GM23338 (cell line): ENCODE measurements around the gene ETV6. TPM values are rescaled to one million over a fixed set of nuclear protein-coding genes. Genes with fewer than 3 reads are reported as not detected.

Source experiments
- ATAC-seq: fragments of 200-7000 bp; cut with Tn5 transposase; 3 replicates; pipeline ENCODE4 v1.9.1; 2020
- DNase-seq: peaks from one replicate; pipeline ENCODE4 v3.0.0-alpha.2; 2015; ENCODE audit warnings: low spot score
- H2AFZ ChIP-seq: fragments of 200-600 bp; sonication (generic); 2 replicates; pipeline ENCODE4 v1.8.0; 2016; ENCODE audit warnings: antibody characterized with exemption, mild to moderate bottlenecking, moderate library complexity
- H3F3A ChIP-seq: fragments of 200-600 bp; sonication (generic); replicated peaks from 2 replicates; pipeline ENCODE4 v1.8.0; 2017; ENCODE audit warnings: antibody characterized with exemption, mixed run types, low read depth
- H3K27ac ChIP-seq: fragments of 200-600 bp; sonication (generic); 2 replicates; pipeline ENCODE4 v1.6.1; 2016; ENCODE audit warnings: low read depth
- H3K27me3 ChIP-seq: fragments of 200-600 bp; sonication (generic); 2 replicates; pipeline ENCODE4 v1.8.0; 2016; ENCODE audit warnings: mild to moderate bottlenecking, mixed run types, moderate library complexity; ENCODE audit not compliant: insufficient read depth
- H3K36me3 ChIP-seq: fragments of 200-600 bp; sonication (generic); 2 replicates; pipeline ENCODE4 v1.8.0; 2016; ENCODE audit warnings: mild to moderate bottlenecking; ENCODE audit not compliant: insufficient read depth
- H3K4me1 ChIP-seq: fragments of 200-600 bp; sonication (generic); 2 replicates; pipeline ENCODE4 v1.8.0; 2016; ENCODE audit warnings: mild to moderate bottlenecking, moderate library complexity; ENCODE audit not compliant: insufficient read depth
- H3K4me2 ChIP-seq: fragments of 200-600 bp; sonication (generic); 2 replicates; pipeline ENCODE4 v1.7.1; 2017; ENCODE audit warnings: mixed run types
- H3K4me3 ChIP-seq: fragments of 200-600 bp; sonication (generic); 2 replicates; pipeline ENCODE4 v1.6.1; 2016; ENCODE audit warnings: mixed run types
- H3K79me2 ChIP-seq: fragments of 200-600 bp; sonication (generic); replicated peaks from 2 replicates; pipeline ENCODE4 v1.8.0; 2017; ENCODE audit warnings: mild to moderate bottlenecking; ENCODE audit not compliant: insufficient read depth
- H3K9me2 ChIP-seq: fragments of 200-600 bp; sonication (generic); 2 replicates; pipeline ENCODE4 v1.8.0; 2017; ENCODE audit not compliant: insufficient read depth
- H4K20me1 ChIP-seq: fragments of 200-600 bp; sonication (generic); replicated peaks from 2 replicates; pipeline ENCODE4 v1.8.0; 2017; ENCODE audit warnings: mild to moderate bottlenecking; ENCODE audit not compliant: insufficient read depth
- H3K27ac Mint-ChIP-seq: 2 replicates; pipeline ENCODE4 v1.8.0; 2020; ENCODE audit warnings: inconsistent platforms, mild to moderate bottlenecking, moderate library complexity, mixed read lengths
- H3K27me3 Mint-ChIP-seq: 3 replicates; pipeline ENCODE4 v1.8.0; 2022; ENCODE audit warnings: low read depth, mild to moderate bottlenecking, moderate library complexity, mixed read lengths, inconsistent platforms; ENCODE audit not compliant: insufficient read depth, poor library complexity
- H3K36me3 Mint-ChIP-seq: 3 replicates; pipeline ENCODE4 v1.8.0; 2021; ENCODE audit warnings: low read depth, mild to moderate bottlenecking, inconsistent platforms, moderate library complexity, mixed read lengths
- H3K4me1 Mint-ChIP-seq: 3 replicates; pipeline ENCODE4 v1.8.0; 2020; ENCODE audit warnings: mild to moderate bottlenecking, inconsistent platforms, mixed read lengths
- H3K4me3 Mint-ChIP-seq: 3 replicates; pipeline ENCODE4 v1.8.0; 2021; ENCODE audit warnings: moderate library complexity, mild to moderate bottlenecking, inconsistent platforms, mixed read lengths
- H3K9me3 Mint-ChIP-seq: 3 replicates; pipeline ENCODE4 v1.8.0; 2020; ENCODE audit warnings: moderate library complexity, mild to moderate bottlenecking, inconsistent platforms, mixed read lengths
- CREB1 ChIP-seq: fragments of 250-450 bp; sonication (Bioruptor Pico); IDR thresholded peaks from 2 replicates; pipeline ENCODE4 v1.5.0; 2020; ENCODE audit warnings: low read depth, mild to moderate bottlenecking, moderate library complexity
- EZH2 ChIP-seq: fragments of 200-600 bp; sonication (generic); IDR thresholded peaks from one replicate; pipeline ENCODE4 v1.8.0; 2017; ENCODE audit warnings: antibody characterized with exemption, mild to moderate bottlenecking, low read depth; ENCODE audit not compliant: unreplicated experiment
- EZH2phosphoT487 ChIP-seq: fragments of 200-600 bp; sonication (generic); IDR thresholded peaks from one replicate; pipeline ENCODE4 v1.8.1; 2018; ENCODE audit warnings: antibody characterized with exemption; ENCODE audit not compliant: unreplicated experiment
- JUNB ChIP-seq: IDR thresholded peaks from one replicate; pipeline ENCODE4 v1.6.1; 2016; ENCODE audit warnings: antibody characterized with exemption; ENCODE audit not compliant: unreplicated experiment
- NANOG ChIP-seq: IDR thresholded peaks from 2 replicates; pipeline ENCODE4 v1.6.1; 2016; ENCODE audit warnings: antibody characterized with exemption, borderline replicate concordance
- POLR2AphosphoS5 ChIP-seq: IDR thresholded peaks from 2 replicates; pipeline ENCODE4 v1.6.1; 2016; ENCODE audit warnings: antibody characterized with exemption, low read depth
- STAT1 ChIP-seq: IDR thresholded peaks from one replicate; pipeline ENCODE4 v1.6.1; 2016; ENCODE audit warnings: antibody characterized with exemption; ENCODE audit not compliant: unreplicated experiment
- ZNF114 ChIP-seq: fragments of 250-450 bp; sonication (Bioruptor Pico); IDR thresholded peaks from 2 replicates; pipeline ENCODE4 v1.5.0; 2020; ENCODE audit warnings: mild to moderate bottlenecking, moderate library complexity
- ZNF331 ChIP-seq: fragments of 250-450 bp; sonication (Bioruptor Pico); IDR thresholded peaks from 2 replicates; pipeline ENCODE4 v1.5.0; 2020; ENCODE audit warnings: low read depth, mild to moderate bottlenecking, moderate library complexity
- polyA plus RNA-seq: library from polyadenylated mRNA; unstranded; fragments of >200 nt; fragmentation: Nextera tagmentation; extraction: Ambion mirVana; gene quantifications from 2 replicates; pipeline ENCODE4 v1.2.1, GENCODE V29; 2016
- total RNA-seq: library from RNA; depleted of rRNA; stranded (reverse); fragments of >200 nt; shearing (Covaris generic); gene quantifications from 2 replicates; pipeline ENCODE4 v1.2.3, GENCODE V29; 2014
- TF ChIP-seq, protein P1 (sequence below): IDR thresholded peaks from one replicate; pipeline ENCODE4 v1.6.1; 2018; ENCODE audit warnings: antibody characterized with exemption; ENCODE audit not compliant: unreplicated experiment
- TF ChIP-seq, protein P2 (sequence below): IDR thresholded peaks from 2 replicates; pipeline ENCODE4 v1.6.1; 2016; ENCODE audit warnings: antibody characterized with exemption
- TF ChIP-seq, protein P3 (sequence below), 2 experiments: fragments of 200-600 bp in 1 of 2; sonication (generic) in 1 of 2; conservative IDR thresholded peaks; 2 replicates each; pipeline versions ENCODE4 v1.5.1 to v1.6.1; 2016 to 2017; ENCODE audit warnings: antibody characterized with exemption in 2 of 2, low read depth in 2 of 2, mild to moderate bottlenecking in 2 of 2, moderate library complexity in 1 of 2
- TF ChIP-seq, protein P4 (sequence below): fragments of 250-450 bp; sonication (Bioruptor Pico); IDR thresholded peaks from 2 replicates; pipeline ENCODE4 v1.5.0; 2020; ENCODE audit warnings: mild to moderate bottlenecking, moderate library complexity

Gene ETV6
- total and polyA plus RNA-seq, 2 experiments from 2014 or later: 7.5 to 15.1 TPM

DNA sequence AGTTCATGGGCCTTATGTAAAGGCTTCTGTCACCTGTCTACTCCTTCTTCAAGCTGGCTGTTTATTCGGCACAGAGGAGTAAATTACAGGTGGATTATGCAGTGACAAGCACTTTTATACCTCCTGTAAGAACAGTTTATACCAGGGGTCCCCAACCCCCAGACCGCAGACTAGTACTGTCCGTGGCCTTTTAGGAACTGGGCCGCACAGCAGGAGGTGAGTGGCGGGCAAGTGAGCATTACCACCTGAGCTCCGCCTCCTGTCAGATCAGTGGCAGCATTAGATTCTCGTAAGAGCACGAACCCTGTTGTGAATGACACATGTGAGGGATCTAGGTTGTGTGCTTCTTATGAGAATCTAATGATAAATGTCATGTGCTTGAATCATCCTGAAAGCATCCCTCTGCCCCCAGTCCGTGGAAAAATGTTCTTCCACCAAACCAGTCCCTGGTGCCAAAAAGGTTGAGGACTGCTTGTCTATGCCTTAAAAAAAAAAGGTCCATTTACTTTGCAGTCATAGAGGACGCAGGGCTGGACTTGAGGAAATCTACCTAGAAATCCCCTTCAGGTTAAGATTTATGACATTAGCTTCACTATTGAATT lies 78.8 kb downstream of the ETV6 start:
- Histone ChIP-seq H3K79me2 (0 out of 2 replicates have a peak, but pooled peaks cover 9% of the 10 kb centered on the region), H3K27me3 (no peaks in the 10 kb centered on the region), H3K27ac (no peak overlapping the region; the same call in 1 of the 2 replicates), H3K4me2 (no peak overlapping the region), H4K20me1 (no peaks in the 10 kb centered on the region), H3K36me3 (no peaks in the 10 kb centered on the region), H3K9me2 (no peaks in the 10 kb centered on the region), H3K4me1 (peaks cover 15% of the 10 kb centered on the region), H3F3A (no peaks in the 10 kb centered on the region), H3K4me3 (no peak overlapping the region), H2AFZ (no peak overlapping the region)
- Mint-ChIP-seq H3K27ac (no peak overlapping the region), H3K27me3 (peaks cover 4% of the 10 kb centered on the region), H3K4me3 (no peak overlapping the region), H3K9me3 (no peaks in the 10 kb centered on the region), H3K36me3 (no peaks in the 10 kb centered on the region), H3K4me1 (peaks cover 57% of the 10 kb centered on the region)
- TF ChIP-seq, protein P1, sequence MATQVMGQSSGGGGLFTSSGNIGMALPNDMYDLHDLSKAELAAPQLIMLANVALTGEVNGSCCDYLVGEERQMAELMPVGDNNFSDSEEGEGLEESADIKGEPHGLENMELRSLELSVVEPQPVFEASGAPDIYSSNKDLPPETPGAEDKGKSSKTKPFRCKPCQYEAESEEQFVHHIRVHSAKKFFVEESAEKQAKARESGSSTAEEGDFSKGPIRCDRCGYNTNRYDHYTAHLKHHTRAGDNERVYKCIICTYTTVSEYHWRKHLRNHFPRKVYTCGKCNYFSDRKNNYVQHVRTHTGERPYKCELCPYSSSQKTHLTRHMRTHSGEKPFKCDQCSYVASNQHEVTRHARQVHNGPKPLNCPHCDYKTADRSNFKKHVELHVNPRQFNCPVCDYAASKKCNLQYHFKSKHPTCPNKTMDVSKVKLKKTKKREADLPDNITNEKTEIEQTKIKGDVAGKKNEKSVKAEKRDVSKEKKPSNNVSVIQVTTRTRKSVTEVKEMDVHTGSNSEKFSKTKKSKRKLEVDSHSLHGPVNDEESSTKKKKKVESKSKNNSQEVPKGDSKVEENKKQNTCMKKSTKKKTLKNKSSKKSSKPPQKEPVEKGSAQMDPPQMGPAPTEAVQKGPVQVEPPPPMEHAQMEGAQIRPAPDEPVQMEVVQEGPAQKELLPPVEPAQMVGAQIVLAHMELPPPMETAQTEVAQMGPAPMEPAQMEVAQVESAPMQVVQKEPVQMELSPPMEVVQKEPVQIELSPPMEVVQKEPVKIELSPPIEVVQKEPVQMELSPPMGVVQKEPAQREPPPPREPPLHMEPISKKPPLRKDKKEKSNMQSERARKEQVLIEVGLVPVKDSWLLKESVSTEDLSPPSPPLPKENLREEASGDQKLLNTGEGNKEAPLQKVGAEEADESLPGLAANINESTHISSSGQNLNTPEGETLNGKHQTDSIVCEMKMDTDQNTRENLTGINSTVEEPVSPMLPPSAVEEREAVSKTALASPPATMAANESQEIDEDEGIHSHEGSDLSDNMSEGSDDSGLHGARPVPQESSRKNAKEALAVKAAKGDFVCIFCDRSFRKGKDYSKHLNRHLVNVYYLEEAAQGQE: no peak
- TF ChIP-seq STAT1: no peak
- TF ChIP-seq, protein P2, sequence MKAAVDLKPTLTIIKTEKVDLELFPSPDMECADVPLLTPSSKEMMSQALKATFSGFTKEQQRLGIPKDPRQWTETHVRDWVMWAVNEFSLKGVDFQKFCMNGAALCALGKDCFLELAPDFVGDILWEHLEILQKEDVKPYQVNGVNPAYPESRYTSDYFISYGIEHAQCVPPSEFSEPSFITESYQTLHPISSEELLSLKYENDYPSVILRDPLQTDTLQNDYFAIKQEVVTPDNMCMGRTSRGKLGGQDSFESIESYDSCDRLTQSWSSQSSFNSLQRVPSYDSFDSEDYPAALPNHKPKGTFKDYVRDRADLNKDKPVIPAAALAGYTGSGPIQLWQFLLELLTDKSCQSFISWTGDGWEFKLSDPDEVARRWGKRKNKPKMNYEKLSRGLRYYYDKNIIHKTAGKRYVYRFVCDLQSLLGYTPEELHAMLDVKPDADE: no peak
- TF ChIP-seq NANOG: no peak
- no peak for TF ChIP-seq CREB1 (CRISPR knock-in tag)
- TF ChIP-seq, protein P3, sequence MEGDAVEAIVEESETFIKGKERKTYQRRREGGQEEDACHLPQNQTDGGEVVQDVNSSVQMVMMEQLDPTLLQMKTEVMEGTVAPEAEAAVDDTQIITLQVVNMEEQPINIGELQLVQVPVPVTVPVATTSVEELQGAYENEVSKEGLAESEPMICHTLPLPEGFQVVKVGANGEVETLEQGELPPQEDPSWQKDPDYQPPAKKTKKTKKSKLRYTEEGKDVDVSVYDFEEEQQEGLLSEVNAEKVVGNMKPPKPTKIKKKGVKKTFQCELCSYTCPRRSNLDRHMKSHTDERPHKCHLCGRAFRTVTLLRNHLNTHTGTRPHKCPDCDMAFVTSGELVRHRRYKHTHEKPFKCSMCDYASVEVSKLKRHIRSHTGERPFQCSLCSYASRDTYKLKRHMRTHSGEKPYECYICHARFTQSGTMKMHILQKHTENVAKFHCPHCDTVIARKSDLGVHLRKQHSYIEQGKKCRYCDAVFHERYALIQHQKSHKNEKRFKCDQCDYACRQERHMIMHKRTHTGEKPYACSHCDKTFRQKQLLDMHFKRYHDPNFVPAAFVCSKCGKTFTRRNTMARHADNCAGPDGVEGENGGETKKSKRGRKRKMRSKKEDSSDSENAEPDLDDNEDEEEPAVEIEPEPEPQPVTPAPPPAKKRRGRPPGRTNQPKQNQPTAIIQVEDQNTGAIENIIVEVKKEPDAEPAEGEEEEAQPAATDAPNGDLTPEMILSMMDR (conservative IDR thresholded peaks at IDR 0.05; ENCODE audit: low read depth in 2 of 2): no peak
- no peak for TF ChIP-seq POLR2AphosphoS5
- no peak for TF ChIP-seq ZNF114 (CRISPR knock-in tag)
- TF ChIP-seq ZNF331 (CRISPR knock-in tag): no peak
- TF ChIP-seq, protein P4, sequence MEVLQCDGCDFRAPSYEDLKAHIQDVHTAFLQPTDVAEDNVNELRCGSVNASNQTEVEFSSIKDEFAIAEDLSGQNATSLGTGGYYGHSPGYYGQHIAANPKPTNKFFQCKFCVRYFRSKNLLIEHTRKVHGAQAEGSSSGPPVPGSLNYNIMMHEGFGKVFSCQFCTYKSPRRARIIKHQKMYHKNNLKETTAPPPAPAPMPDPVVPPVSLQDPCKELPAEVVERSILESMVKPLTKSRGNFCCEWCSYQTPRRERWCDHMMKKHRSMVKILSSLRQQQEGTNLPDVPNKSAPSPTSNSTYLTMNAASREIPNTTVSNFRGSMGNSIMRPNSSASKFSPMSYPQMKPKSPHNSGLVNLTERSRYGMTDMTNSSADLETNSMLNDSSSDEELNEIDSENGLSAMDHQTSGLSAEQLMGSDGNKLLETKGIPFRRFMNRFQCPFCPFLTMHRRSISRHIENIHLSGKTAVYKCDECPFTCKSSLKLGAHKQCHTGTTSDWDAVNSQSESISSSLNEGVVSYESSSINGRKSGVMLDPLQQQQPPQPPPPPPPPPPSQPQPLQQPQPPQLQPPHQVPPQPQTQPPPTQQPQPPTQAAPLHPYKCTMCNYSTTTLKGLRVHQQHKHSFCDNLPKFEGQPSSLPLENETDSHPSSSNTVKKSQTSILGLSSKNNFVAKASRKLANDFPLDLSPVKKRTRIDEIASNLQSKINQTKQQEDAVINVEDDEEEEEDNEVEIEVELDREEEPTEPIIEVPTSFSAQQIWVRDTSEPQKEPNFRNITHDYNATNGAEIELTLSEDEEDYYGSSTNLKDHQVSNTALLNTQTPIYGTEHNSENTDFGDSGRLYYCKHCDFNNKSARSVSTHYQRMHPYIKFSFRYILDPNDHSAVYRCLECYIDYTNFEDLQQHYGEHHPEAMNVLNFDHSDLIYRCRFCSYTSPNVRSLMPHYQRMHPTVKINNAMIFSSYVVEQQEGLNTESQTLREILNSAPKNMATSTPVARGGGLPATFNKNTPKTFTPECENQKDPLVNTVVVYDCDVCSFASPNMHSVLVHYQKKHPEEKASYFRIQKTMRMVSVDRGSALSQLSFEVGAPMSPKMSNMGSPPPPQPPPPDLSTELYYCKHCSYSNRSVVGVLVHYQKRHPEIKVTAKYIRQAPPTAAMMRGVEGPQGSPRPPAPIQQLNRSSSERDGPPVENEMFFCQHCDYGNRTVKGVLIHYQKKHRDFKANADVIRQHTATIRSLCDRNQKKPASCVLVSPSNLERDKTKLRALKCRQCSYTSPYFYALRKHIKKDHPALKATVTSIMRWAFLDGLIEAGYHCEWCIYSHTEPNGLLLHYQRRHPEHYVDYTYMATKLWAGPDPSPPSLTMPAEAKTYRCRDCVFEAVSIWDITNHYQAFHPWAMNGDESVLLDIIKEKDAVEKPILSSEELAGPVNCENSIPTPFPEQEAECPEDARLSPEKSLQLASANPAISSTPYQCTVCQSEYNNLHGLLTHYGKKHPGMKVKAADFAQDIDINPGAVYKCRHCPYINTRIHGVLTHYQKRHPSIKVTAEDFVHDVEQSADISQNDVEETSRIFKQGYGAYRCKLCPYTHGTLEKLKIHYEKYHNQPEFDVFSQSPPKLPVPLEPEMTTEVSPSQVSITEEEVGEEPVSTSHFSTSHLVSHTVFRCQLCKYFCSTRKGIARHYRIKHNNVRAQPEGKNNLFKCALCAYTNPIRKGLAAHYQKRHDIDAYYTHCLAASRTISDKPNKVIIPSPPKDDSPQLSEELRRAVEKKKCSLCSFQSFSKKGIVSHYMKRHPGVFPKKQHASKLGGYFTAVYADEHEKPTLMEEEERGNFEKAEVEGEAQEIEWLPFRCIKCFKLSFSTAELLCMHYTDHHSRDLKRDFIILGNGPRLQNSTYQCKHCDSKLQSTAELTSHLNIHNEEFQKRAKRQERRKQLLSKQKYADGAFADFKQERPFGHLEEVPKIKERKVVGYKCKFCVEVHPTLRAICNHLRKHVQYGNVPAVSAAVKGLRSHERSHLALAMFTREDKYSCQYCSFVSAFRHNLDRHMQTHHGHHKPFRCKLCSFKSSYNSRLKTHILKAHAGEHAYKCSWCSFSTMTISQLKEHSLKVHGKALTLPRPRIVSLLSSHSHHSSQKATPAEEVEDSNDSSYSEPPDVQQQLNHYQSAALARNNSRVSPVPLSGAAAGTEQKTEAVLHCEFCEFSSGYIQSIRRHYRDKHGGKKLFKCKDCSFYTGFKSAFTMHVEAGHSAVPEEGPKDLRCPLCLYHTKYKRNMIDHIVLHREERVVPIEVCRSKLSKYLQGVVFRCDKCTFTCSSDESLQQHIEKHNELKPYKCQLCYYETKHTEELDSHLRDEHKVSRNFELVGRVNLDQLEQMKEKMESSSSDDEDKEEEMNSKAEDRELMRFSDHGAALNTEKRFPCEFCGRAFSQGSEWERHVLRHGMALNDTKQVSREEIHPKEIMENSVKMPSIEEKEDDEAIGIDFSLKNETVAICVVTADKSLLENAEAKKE (CRISPR knock-in tag): no peak
- TF ChIP-seq EZH2phosphoT487: no peak
- no peak for TF ChIP-seq JUNB
- no peak for TF ChIP-seq EZH2
- ATAC-seq: no peak
- no peak for DNase-seq
